HG03066 (cell line): ENCODE results near the gene GABRG3.
"Not testable (repeated sequence)": the region's sequence is repeated elsewhere in the genome, so short reads cannot be mapped to it uniquely, and the experiment has no call there.

Experiments used
- ATAC-seq: cut with Tn5 transposase; IDR thresholded peaks from one replicate; pipeline ENCODE4 v1.9.1; 2021; ENCODE audit warnings: low read depth; ENCODE audit not compliant: unreplicated experiment

The GABRG3 gene

GRCh38 chr15:27317736-27318135 lies 346.8 kb downstream of the GABRG3 start:
- no peak for ATAC-seq

GRCh38 chr15:27323801-27324200 lies 352.8 kb downstream of the GABRG3 start:
- no peak for ATAC-seq

DNA sequence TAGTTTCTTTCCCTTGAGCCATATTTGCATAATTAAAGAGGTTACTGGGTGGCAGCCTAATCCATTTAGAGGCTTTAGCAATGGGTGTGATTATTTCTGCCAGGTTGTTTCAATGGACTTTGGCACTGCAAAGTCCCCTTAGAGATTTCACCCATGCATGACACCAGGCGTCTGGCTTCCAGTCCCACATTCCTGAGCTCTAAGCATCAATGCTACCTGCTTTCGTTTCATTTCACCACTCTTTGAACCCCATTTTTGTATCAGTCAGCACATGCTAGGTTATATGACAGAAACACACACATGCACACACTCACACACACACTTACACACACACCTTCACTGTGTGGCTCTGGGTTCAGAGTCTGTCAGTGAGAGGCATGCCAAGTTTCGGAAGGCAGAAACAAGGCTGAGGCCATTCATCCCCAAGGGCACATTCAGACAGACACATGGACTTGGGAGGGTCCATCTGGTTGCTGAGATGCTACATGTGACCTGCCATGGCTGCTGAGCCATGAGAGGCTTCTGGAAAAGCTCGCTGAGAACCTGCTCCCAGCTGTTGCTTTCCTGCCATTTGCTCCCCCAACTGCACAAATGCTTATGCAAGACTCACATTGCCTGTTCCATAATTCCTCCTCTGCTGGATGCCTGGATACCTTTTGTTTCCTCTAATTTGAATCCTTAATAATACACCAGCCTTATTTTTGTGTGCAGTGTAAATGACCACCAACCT lies 354.1 kb downstream of the GABRG3 start:
- ATAC-seq, result no peak

GRCh38 chr15:27327467-27328025 lies 356.6 kb downstream of the GABRG3 start:
- no peak for ATAC-seq

DNA sequence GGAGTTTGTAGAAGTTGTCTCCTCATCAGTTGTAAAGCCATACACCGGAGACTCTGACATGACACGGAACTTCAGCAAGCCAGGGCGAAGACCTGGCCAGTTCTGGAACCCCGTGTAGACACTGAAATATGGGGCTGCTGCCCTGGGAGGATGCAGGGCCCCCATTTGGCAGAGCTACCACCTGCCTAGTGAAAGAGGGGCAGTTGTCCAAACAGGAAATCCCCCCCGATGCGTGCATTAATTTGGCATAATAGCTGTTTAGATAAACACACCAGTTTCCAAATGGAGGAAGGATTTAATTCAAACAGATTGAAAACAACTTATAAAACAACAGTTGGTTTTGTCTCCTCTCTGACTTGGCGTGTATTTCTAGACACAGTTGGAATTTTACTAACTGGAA lies 357.2 kb downstream of the GABRG3 start:
- ATAC-seq, result no peak

GRCh38 chr15:27328608-27329007 lies 357.6 kb downstream of the GABRG3 start:
- no peak for ATAC-seq

GRCh38 chr15:27330326-27330725 lies 359.3 kb downstream of the GABRG3 start:
- ATAC-seq, result no peak

DNA sequence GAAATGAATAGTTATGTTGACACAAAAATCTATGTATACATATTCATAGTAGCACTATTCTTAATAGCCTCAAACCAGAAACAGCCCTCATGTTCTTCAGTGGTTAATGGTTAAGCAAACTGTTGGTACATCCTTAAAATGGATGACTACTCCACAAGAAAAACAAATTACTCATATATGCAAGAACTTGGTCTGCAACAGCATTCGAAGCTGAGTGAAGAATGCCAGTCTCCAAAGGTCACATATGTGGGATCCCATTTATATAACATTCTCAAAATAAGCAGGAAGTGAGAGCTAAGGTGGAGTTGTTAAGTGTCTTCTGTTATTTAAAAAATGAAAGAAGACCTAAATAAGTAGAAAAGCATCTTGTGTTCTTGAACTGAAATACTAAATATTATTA lies 365.7 kb downstream of the GABRG3 start:
- no peak for ATAC-seq

GRCh38 chr15:27339138-27339537 lies 368.2 kb downstream of the GABRG3 start:
- ATAC-seq, result no peak

DNA sequence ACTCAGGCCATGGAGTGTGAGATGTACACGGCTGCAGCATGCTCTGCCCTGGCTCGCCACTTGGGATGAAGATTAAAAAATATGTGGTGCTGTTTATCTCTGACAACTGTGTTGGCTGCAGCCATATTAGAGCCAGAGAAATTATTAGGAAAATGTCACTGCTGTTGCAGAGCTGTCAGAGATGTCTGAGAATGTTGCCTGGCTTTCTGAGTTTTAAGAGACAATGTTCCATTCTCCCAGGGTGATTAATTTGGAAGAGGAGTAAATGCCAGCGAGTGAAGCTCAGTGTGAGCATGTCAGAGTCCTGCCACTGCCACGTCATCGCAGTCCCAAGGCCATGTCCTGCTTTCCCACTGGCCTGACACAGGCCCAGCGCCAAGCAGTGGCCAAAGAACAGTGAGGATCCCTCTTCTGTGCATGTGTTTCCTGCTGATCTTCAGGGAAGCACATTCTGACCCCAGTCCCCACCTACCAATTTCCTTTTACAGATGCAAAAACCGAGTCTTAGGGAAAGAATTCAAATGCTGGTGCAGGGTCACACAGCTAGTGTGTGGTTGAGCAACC lies 370.9 kb downstream of the GABRG3 start:
- no peak for ATAC-seq

DNA sequence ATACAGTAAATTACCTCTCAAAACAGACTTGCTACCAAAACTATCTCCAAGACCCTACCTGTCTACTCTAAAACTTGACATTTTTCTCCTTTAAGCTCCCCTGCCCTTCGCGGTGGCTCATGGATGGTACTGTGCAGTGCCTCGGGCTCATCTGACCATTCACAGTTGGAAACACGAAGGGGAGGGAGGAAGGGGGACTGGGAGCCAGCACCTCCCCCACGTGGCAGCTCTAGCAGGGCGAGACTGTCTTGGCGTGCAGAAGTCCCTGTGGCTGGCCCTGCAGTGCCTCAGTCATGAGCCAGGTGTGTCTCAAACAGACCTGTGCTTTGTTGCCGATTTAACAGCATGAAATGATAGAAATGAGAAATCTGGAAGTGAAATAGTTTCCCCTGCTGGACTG lies 372.0 kb downstream of the GABRG3 start:
- ATAC-seq, result no peak

GRCh38 chr15:27352136-27352535 lies 381.2 kb downstream of the GABRG3 start:
- no peak for ATAC-seq

DNA sequence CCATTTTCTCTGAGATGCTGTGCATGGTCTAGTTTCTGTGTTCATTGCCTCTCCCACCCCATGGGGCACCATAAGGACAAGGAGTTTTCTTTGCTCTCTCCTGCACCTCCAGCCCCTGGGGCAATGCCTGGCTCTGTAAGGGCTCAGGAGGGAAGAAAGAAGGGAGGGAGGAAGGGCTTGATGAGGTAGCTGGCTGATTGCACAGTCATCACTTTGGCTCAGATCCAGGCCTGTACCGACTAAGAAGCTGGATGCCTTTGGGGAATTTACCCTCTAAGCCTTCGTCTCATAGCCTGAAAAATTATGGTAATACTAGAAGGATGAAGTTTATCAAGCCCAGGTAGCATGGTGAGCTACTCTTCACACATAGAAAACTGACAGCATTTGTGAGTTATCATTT lies 382.9 kb downstream of the GABRG3 start:
- ATAC-seq, result no peak

GRCh38 chr15:27358751-27359434 lies 387.9 kb downstream of the GABRG3 start:
- no peak for ATAC-seq

DNA sequence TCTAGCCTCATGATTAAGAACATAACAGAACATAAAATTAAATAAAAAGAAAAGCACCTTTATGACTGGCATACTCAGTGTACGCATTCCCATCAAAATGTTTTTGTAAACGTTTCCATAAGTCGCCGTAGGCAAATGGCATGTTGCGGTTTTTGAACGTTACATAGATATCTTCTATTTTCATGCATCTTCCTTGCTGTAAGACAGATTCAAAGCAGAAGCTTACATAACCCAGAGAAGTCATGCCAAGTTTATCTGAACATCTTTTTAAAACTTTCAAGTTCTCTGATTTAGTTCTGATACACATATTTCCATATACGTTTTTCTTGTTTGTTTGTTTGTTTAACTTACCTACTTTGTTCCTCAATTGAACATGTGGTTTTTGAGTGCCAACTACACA lies 388.6 kb downstream of the GABRG3 start:
- ATAC-seq, result no peak

DNA sequence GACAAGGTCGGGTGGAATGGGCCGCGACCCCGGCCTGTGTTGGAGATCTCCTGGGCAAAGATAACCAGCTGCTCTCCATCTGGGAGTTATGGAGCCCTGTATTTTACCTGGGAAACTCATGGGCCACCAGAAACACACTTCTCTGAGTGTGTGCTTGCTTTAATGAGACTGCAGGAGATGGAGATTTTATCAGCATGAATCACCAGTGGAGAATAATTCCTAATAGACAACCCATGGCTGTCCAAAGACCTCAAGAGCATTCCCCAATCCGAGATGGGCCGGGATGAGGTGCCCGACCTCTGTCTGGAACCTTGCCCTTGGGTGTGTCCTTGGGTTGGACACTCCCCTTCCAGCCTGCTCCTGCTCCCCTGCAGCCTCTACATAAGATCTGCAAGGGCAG lies 389.3 kb downstream of the GABRG3 start:
- no peak for ATAC-seq

GRCh38 chr15:27361438-27361837 lies 390.5 kb downstream of the GABRG3 start:
- ATAC-seq, result no peak

GRCh38 chr15:27365456-27365855 lies 394.5 kb downstream of the GABRG3 start:
- no peak for ATAC-seq

DNA sequence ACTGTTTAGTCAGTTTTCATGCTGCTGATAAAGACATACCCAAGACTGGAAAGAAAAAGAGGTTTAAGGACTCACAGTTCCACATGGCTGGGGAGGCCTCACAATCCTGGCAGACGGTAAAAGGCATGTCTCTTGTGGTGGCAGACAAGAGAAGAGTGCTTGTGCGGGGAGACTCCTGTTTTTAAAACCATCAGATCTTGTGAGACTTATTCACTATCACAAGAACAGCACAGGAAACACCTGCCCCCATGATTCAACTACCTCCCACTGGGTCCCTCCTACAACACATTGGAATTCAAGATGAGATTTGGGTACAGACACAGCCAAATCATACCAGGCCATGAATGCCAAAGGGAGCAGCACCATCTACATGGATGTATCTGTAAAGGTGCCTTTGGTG lies 406.4 kb downstream of the GABRG3 start:
- ATAC-seq, result not testable (repeated sequence)

DNA sequence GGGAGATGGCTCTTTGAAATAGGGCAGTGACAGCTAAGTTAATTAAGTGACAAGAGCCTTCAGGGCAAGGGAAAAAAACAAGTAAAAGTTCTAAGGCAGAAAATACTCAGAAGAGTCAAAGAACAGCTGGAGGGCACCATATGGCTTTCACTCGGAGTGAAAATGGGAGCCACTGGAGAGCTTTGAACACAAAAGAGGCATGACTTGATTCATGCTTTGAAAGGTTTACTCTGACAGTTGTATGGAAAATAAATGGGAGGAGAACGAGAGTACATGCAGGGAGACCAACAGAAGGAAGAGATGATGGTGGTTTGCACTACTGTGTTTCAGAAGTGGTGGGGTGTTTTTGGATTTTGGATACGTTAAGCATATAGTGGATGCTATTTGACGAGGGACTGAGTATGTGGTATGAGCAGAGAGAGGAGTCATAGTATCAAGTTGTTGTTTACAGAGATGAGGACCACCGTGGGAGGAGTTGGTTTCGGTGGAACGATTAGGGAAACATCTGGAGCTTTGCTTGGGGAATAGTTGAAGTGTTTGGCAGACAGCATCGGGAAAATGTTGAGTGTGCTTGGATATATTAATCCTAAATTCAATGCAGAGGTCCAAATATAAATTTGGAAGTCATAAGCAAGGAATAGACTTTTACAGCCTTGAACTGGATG lies 411.5 kb downstream of the GABRG3 start:
- ATAC-seq, result no peak

- ATAC-seq, result no peak
Measured at GRCh38 chr15:27383726-27384125, 412.7 kb downstream of the GABRG3 start.
